ENCODE results near the gene NKRF. TPM values are rescaled to one million over a fixed set of nuclear protein-coding genes. Genes with fewer than 3 reads are reported as not detected.
A peak's percentile ranks its signal among the peaks of the same experiment; 100 is the strongest.

The NKRF gene
- total RNA-seq, 1 experiment from 2014 or later, result 10.1 TPM

DNA sequence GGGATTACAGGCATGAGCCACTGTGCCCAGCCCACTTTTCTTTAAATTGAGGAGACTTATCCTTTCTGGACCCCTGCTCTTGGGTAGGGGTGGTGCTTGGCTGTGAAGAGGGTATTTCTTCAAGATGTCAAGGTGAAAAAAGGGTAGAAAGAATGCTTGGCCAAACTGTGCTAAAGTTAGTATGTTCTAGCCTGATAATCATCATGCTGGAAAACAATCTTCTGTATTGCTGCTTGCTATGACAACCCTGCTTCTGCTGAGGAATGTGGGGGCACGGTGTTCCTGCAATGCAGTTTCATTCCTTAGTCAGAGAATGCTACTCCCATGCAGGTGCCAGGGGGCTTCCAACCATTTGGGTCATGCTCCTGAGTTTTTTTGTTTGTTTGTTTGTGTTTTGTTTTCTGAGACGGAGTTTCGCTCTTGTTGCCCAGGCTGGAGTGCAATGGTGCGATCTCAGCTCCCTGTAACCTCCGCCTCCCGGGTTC, 35.8 kb downstream of the NKRF start:
- H3K9me3 ChIP-seq, result no peaks in the 10 kb centered on the region
- no peak for DNase-seq
- H3K4me3 ChIP-seq, result no peak overlapping the region

DNA sequence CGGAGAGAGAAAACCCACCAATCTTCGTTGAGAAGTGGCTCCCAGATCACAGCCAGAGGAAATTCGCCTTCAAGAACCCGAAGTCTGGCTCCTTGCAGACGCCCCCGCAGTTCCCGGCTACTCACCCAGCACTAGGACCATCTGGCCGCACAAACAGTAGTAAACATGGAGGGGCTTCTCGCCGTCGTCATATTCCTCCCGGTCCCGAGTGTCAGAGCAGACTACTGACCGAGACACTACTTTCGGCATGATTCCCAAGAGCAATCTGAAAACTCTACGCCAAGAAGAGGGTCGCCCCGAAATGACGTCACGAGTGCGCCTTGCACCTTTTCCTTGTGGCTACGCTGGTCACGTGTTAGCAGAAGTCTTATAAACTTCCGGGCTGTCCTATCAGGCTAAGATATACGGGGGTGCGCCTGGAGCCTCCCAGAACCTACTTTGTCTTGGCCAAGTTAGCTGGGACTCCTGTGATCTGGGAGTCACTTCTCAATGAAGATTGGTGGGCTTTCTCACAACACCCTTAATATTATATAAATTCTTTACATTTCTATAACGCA, 41.0 kb downstream of the NKRF start, which contains the start of gene STEEP1:
Gene STEEP1, minus strand, starts transcription at position 303 of the 557 bp plus-strand sequence. Its CDS starts 54 bp downstream, at position 249.
- Histone ChIP-seq H3K9me3 (no peaks in the 10 kb centered on the region), H3K4me3 (peak within 1 kb of the TSS; percentile 74), H3K27me3 (no peaks in the 10 kb centered on the region), H3K36me3 (no peaks in the 10 kb centered on the region; the same call in 1 of the 2 replicates)
- peak; percentile 90 for DNase-seq

More for the DNA sequence above, 35.8 kb downstream of the NKRF start:
- Histone ChIP-seq H3K36me3 (no peaks in the 10 kb centered on the region), H3K27me3 (no peaks in the 10 kb centered on the region)

DNA sequence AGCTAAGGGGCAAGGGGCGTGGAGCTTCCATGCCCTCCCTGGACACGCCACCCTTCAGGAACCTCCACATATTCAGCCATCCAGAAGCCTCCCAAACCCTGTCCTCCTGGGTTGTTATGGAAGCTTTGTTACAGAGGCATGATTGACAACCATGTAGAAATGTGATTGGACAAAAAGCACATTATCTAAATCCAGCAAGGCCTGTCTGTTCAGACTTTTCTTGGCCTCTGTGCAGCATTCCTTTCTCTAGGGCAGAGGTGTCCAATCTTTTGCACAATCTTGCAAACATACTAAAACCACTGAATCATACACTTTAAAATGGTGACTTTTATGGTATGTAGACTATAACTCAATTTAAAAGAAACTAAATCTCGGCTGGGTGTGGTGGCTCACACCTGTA, 53.7 kb downstream of the NKRF start:
- peak; percentile 15 for DNase-seq
- H3K9me3 ChIP-seq, result no peaks in the 10 kb centered on the region
- no peak overlapping the region for H3K4me3 ChIP-seq
- H3K36me3 ChIP-seq, result no peaks in the 10 kb centered on the region
- no peaks in the 10 kb centered on the region for H3K27me3 ChIP-seq

DNA sequence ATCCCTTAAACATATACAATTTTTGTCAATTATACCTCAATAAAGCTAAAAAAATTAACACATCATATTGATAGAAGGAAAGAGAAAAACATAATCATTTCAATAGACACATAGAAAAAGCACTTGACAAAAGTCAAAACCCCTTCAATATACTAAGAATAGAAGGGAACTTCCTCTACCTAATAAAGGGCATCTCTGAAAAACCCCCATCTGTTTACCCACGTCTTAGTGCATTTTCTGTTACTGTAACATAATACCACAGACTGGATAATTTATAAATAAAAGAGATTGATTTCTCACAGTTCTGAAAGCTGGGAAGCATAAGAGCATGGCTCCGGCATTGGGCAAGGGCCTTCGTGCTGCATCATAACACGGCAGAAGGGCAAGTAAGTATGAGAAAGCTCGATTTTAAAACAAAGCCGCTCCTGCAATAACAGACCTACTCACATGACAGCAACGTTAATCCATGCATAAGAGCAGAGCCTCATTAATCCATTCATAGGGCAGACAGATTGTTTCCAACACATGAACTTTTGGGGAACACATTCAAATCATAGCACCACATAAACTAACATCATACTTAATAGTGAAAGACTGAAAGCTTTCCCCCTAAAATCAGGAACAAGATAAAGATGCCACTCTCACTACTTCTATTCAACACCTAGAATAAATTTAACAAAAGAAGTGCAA, 56.8 kb downstream of the NKRF start:
- H3K27me3 ChIP-seq, result no peaks in the 10 kb centered on the region
- no peaks in the 10 kb centered on the region for H3K9me3 ChIP-seq
- no peak for DNase-seq
- H3K36me3 ChIP-seq, result no peaks in the 10 kb centered on the region
- H3K4me3 ChIP-seq, result no peak overlapping the region

DNA sequence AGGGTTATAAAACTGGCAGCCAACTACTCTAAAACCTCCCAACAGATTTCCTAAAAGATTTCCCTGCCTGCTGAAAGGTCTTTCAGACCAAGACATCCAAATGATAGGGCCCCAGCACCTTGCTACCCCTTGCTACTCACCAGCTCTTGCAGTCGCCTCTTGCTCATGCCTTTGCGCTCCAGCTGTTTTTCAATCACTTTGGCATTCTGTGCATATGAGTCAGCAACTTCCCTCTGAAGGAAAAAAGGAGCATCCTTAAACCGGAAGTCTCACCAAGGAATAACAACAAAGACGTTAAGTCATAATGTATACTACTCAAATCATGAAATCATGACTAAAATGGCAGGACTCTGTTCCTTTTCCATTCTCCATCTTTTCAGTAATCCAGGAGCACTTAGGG, 65.0 kb downstream of the NKRF start:
- peak; percentile 57 for DNase-seq
- Histone ChIP-seq H3K4me3 (no peak overlapping the region), H3K36me3 (no peaks in the 10 kb centered on the region), H3K9me3 (no peaks in the 10 kb centered on the region), H3K27me3 (no peaks in the 10 kb centered on the region)

GRCh38 chrX:119539872-119540271, 66.4 kb downstream of the NKRF start:
- DNase-seq, result no peak
- Histone ChIP-seq H3K4me3 (no peak overlapping the region), H3K27me3 (no peaks in the 10 kb centered on the region), H3K36me3 (no peaks in the 10 kb centered on the region), H3K9me3 (no peaks in the 10 kb centered on the region)

Other genes with a start within 250 kb of the NKRF start
- 16.4 and 19.8 TPM in 2 replicates for gene SLC25A43, start 207.1 kb downstream of the NKRF start, total RNA-seq (2014; rRNA removed; shearing (Covaris generic); ENCODE audit: low replicate concordance)
- 49.0 and 68.0 TPM in 2 replicates for gene SLC25A5, start 138.0 kb downstream of the NKRF start, total RNA-seq (2014; rRNA removed; shearing (Covaris generic); ENCODE audit: low replicate concordance)
- 50.8 and 60.2 TPM in 2 replicates for gene STEEP1, start 41.0 kb downstream of the NKRF start, total RNA-seq (2014; rRNA removed; shearing (Covaris generic); ENCODE audit: low replicate concordance)
- gene UBE2A, start 31.9 kb downstream of the NKRF start, total RNA-seq (2014; rRNA removed; shearing (Covaris generic); ENCODE audit: low replicate concordance), result 41.4 and 43.6 TPM in 2 replicates
- 1.4 and 5.7 TPM in 2 replicates for gene SEPTIN6, start 86.7 kb upstream of the NKRF start, total RNA-seq (2014; rRNA removed; shearing (Covaris generic); ENCODE audit: low replicate concordance)
- gene SOWAHD, start 152.2 kb upstream of the NKRF start, total RNA-seq (2014; rRNA removed; shearing (Covaris generic); ENCODE audit: low replicate concordance), result 1.2 TPM in 1 of 2 replicates, not detected in the other
- gene RPL39, start 185.2 kb upstream of the NKRF start, total RNA-seq (2014; rRNA removed; shearing (Covaris generic); ENCODE audit: low replicate concordance), result 2,795 and 3,088 TPM in 2 replicates
- gene UPF3B, start 246.5 kb upstream of the NKRF start, total RNA-seq (2014; rRNA removed; shearing (Covaris generic); ENCODE audit: low replicate concordance), result 1.1 and 1.3 TPM in 2 replicates